Measurements from ENCODE around the gene ZDBF2. TPM values are rescaled to one million over a fixed set of nuclear protein-coding genes. Genes with fewer than 3 reads are reported as not detected.

Gene ZDBF2
- total RNA-seq, 1 donor from 2014 or later: 40.9 TPM

DNA sequence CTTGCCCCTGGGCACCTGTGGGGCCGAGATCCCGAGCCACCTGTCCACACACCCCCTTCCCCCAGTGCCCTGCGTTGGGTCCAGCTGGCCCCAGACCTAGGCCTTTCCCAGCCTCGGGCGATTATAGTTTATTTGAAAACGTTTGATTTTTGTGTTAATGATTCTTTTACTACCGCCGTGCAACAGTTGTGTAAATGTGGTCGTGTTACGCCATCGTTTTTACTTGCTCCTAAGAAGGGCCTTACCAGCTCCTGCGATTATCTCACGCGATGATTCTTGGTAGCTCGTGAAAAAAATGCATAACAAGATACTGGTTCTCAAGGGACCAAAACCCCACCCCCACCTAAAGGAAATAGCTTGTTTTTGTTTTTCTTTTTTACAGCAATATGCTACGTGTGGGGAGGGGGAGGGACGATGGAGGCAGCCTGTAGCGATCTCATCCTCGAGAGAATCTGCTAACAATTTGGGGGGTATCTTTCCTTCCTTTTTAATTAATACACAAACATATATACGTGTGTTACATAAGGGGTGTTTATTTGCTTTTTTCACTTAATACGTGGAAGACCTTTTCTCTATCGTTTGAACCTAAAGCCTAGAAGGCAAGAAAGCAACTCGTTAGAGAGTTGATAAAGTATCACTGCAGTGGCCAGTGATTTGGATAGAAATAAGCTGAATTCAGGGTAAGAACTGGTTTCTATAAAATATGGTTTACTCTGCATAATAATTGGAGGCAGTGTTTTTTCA, 1.0 kb downstream of the ZDBF2 start:
- Histone ChIP-seq H3K27ac (ENCODE audit: low read depth, low read length) (peak overlapping the region; percentile 46), H3K4me2 (ENCODE audit: low read length) (peak overlapping the region; percentile 82), H3K9me3 (ENCODE audit: insufficient read depth, low read depth, low read length) (no peaks in the 10 kb centered on the region), H3K36me3 (ENCODE audit: insufficient read depth, low read length) (no peaks in the 10 kb centered on the region), H2AFZ (ENCODE audit: low read depth, low read length) (peak overlapping the region; percentile 61), H3K4me3 (ENCODE audit: insufficient read depth, low read depth, low read length) (peak overlapping the region; percentile 69), H3K9ac (ENCODE audit: low read length) (peak overlapping the region; percentile 83), H3K4me1 (ENCODE audit: insufficient read depth, low read length) (peaks cover 4% of the 10 kb centered on the region), H3K79me2 (ENCODE audit: insufficient read depth, low read length) (peaks cover 25% of the 10 kb centered on the region), H3K27me3 (ENCODE audit: insufficient read depth, low read length) (peaks cover 53% of the 10 kb centered on the region), H4K20me1 (ENCODE audit: insufficient read depth, low read length) (peaks cover 5% of the 10 kb centered on the region)
- H3K4me1 Mint-ChIP-seq (ENCODE audit: low read depth, unreplicated experiment): peaks cover 4% of the 10 kb centered on the region
- H3K27me3 Mint-ChIP-seq (ENCODE audit: low read depth, unreplicated experiment): no peaks in the 10 kb centered on the region
- TF ChIP-seq, protein P1, sequence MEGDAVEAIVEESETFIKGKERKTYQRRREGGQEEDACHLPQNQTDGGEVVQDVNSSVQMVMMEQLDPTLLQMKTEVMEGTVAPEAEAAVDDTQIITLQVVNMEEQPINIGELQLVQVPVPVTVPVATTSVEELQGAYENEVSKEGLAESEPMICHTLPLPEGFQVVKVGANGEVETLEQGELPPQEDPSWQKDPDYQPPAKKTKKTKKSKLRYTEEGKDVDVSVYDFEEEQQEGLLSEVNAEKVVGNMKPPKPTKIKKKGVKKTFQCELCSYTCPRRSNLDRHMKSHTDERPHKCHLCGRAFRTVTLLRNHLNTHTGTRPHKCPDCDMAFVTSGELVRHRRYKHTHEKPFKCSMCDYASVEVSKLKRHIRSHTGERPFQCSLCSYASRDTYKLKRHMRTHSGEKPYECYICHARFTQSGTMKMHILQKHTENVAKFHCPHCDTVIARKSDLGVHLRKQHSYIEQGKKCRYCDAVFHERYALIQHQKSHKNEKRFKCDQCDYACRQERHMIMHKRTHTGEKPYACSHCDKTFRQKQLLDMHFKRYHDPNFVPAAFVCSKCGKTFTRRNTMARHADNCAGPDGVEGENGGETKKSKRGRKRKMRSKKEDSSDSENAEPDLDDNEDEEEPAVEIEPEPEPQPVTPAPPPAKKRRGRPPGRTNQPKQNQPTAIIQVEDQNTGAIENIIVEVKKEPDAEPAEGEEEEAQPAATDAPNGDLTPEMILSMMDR (IDR thresholded peaks at IDR 0.05; ENCODE audit: insufficient read depth, low read depth, low read length): no peak
- TF ChIP-seq EZH2 (IDR thresholded peaks at IDR 0.05; ENCODE audit: insufficient read depth, low read length): no peak
- no peaks in the 10 kb centered on the region for H3K36me3 Mint-ChIP-seq (ENCODE audit: low read depth, unreplicated experiment)
- peak overlapping the region; percentile 87 for H3K4me3 Mint-ChIP-seq (ENCODE audit: unreplicated experiment)
- H3K27ac Mint-ChIP-seq (ENCODE audit: unreplicated experiment): peak overlapping the region; percentile 91
- no peaks in the 10 kb centered on the region for H3K9me3 Mint-ChIP-seq (ENCODE audit: unreplicated experiment)
- DNase-seq (ENCODE audit: low read depth) (peak; percentile 44), FAIRE-seq (no peak)

DNA sequence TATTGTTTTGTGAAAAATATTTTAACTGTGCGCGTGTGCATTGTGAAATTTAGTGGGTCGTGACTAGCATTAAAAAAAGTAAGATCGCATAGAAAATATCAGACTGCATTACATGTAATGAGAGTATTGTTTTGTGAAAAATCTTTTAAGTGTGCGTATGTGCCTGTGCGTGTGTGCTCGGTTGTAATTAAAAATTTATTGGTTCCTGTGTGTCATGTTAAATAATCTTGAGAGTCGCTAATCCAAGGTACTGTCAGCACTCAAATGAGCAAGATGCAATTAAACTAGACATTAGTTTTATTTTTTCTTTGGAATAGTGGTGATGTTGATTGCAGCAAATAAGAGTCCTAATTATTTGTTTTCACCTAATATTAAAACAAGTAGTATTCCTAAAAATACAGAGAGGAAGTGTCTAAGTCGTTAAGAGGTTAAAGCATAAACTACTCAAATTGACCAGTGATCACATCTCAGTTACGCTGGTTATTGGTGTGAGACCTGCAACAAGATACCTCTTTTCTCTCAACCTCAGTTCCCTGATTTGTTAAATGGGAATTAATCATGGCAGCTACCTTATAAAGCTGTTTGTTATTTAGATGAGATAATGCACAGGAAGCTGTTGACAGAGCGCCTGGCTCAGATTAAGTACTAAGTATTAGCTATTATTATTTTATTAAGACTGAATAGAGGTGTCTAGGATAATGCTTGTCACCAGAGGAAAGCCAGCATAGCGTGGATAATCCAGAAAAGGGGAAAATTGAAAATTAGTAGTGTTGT, 1.9 kb downstream of the ZDBF2 start:
- H3K4me3 ChIP-seq (ENCODE audit: insufficient read depth, low read depth, low read length): peak overlapping the region; percentile 69
- H3K27ac Mint-ChIP-seq (ENCODE audit: unreplicated experiment): peak overlapping the region; percentile 91
- FAIRE-seq: no peak
- peaks cover 4% of the 10 kb centered on the region for H3K4me1 Mint-ChIP-seq (ENCODE audit: low read depth, unreplicated experiment)
- H3K27me3 ChIP-seq (ENCODE audit: insufficient read depth, low read length): peaks cover 44% of the 10 kb centered on the region
- H3K27me3 Mint-ChIP-seq (ENCODE audit: low read depth, unreplicated experiment): no peaks in the 10 kb centered on the region
- no peak for DNase-seq (ENCODE audit: low read depth)
- peak overlapping the region; percentile 87 for H3K4me3 Mint-ChIP-seq (ENCODE audit: unreplicated experiment)
- H3K36me3 Mint-ChIP-seq (ENCODE audit: low read depth, unreplicated experiment): no peaks in the 10 kb centered on the region
- no peaks in the 10 kb centered on the region for H3K36me3 ChIP-seq (ENCODE audit: insufficient read depth, low read length)
- H3K4me2 ChIP-seq (ENCODE audit: low read length): peak overlapping the region; percentile 82
- peak overlapping the region; percentile 83 for H3K9ac ChIP-seq (ENCODE audit: low read length)
- H2AFZ ChIP-seq (ENCODE audit: low read depth, low read length): no peak overlapping the region
- H3K4me1 ChIP-seq (ENCODE audit: insufficient read depth, low read length): peaks cover 4% of the 10 kb centered on the region
- H4K20me1 ChIP-seq (ENCODE audit: insufficient read depth, low read length): peaks cover 5% of the 10 kb centered on the region
- H3K9me3 Mint-ChIP-seq (ENCODE audit: unreplicated experiment): no peaks in the 10 kb centered on the region
- H3K27ac ChIP-seq (ENCODE audit: low read depth, low read length): no peak overlapping the region
- peaks cover 25% of the 10 kb centered on the region for H3K79me2 ChIP-seq (ENCODE audit: insufficient read depth, low read length)
- no peak for TF ChIP-seq EZH2 (IDR thresholded peaks at IDR 0.05; ENCODE audit: insufficient read depth, low read length)
- H3K9me3 ChIP-seq (ENCODE audit: insufficient read depth, low read depth, low read length): no peaks in the 10 kb centered on the region

DNA sequence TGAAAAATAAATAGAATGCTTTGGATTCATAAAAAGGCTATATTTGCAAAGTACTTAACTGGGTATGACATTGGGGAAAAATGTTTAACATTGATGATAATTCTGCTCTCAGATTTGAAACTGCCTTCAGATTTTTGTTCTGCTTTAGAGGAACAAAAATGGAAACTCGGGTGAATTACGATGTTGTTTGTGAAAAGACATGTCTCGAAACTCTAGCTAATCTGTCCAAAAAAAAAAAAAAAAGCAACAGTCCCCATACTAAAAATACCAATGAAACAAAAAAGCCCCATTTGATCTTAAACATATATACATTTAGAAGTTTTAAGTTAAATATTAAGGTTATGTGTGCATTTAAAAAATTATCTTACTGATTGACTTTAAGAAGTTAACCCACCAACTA, 3.0 kb downstream of the ZDBF2 start:
- Mint-ChIP-seq H3K4me3 (ENCODE audit: unreplicated experiment) (peak overlapping the region; percentile 52), H3K4me1 (ENCODE audit: low read depth, unreplicated experiment) (peaks cover 4% of the 10 kb centered on the region), H3K27me3 (ENCODE audit: low read depth, unreplicated experiment) (no peaks in the 10 kb centered on the region), H3K27ac (ENCODE audit: unreplicated experiment) (no peak overlapping the region), H3K9me3 (ENCODE audit: unreplicated experiment) (no peaks in the 10 kb centered on the region), H3K36me3 (ENCODE audit: low read depth, unreplicated experiment) (peaks cover 4% of the 10 kb centered on the region)
- no peak overlapping the region for H3K4me3 ChIP-seq (ENCODE audit: insufficient read depth, low read depth, low read length)
- no peak overlapping the region for H3K9ac ChIP-seq (ENCODE audit: low read length)
- TF ChIP-seq EZH2 (IDR thresholded peaks at IDR 0.05; ENCODE audit: insufficient read depth, low read length): no peak
- TF ChIP-seq, protein P1 (IDR thresholded peaks at IDR 0.05; ENCODE audit: insufficient read depth, low read depth, low read length): no peak
- no peak for DNase-seq (ENCODE audit: low read depth)
- no peaks in the 10 kb centered on the region for H3K36me3 ChIP-seq (ENCODE audit: insufficient read depth, low read length)
- H3K79me2 ChIP-seq (ENCODE audit: insufficient read depth, low read length): peaks cover 25% of the 10 kb centered on the region
- no peaks in the 10 kb centered on the region for H3K9me3 ChIP-seq (ENCODE audit: insufficient read depth, low read depth, low read length)
- H4K20me1 ChIP-seq (ENCODE audit: insufficient read depth, low read length): peaks cover 5% of the 10 kb centered on the region
- no peak overlapping the region for H3K27ac ChIP-seq (ENCODE audit: low read depth, low read length)
- no peak overlapping the region for H2AFZ ChIP-seq (ENCODE audit: low read depth, low read length)
- peaks cover 4% of the 10 kb centered on the region for H3K4me1 ChIP-seq (ENCODE audit: insufficient read depth, low read length)
- no peak overlapping the region for H3K4me2 ChIP-seq (ENCODE audit: low read length)
- no peak for FAIRE-seq
- peaks cover 40% of the 10 kb centered on the region for H3K27me3 ChIP-seq (ENCODE audit: insufficient read depth, low read length)

Measured in astrocyte (in vitro differentiated cells and primary cell).